ENCODE results near the gene STMP1.

GRCh38 chr7:135712796-135713195, 50.5 kb downstream of the STMP1 start:
- TF ChIP-seq POLR2A (IDR thresholded peaks at IDR 0.05) (no peak), CTCF (IDR thresholded peaks at IDR 0.05) (no peak)

All from sigmoid colon (tissue), 3 donors.